NCI-H1436 treated with DMSO at 0.1 percent for 48 hours (cell line): Measurements from ENCODE around the gene RNF145.
"Not testable (repeated sequence)": the region's sequence is repeated elsewhere in the genome, so short reads cannot be mapped to it uniquely, and the experiment has no call there.

Experiments used
- DNase-seq: peaks from one replicate; lab custom pipeline; 2025; lab: John Stamatoyannopoulos, UW

RNF145 gene

GRCh38 chr5:159189310-159189709, 20.0 kb downstream of the RNF145 start:
- no peak for DNase-seq

- no peak for DNase-seq
Observed at GRCh38 chr5:159187719-159188118, 21.6 kb downstream of the RNF145 start.

- no peak for DNase-seq
Observed at GRCh38 chr5:159186319-159186718, 23.0 kb downstream of the RNF145 start.

GRCh38 chr5:159185773-159186172, 23.6 kb downstream of the RNF145 start:
- no peak for DNase-seq

GRCh38 chr5:159184858-159185381, 24.4 kb downstream of the RNF145 start:
- DNase-seq, result no peak

GRCh38 chr5:159184236-159184635, 25.1 kb downstream of the RNF145 start:
- DNase-seq, result no peak

GRCh38 chr5:159183247-159183646, 26.1 kb downstream of the RNF145 start:
- no peak for DNase-seq

- no peak for DNase-seq
Observed at GRCh38 chr5:159182691-159183090, 26.7 kb downstream of the RNF145 start.

- DNase-seq, result no peak
Observed at GRCh38 chr5:159181651-159182050, 27.7 kb downstream of the RNF145 start.

- DNase-seq, result no peak
Observed at GRCh38 chr5:159181152-159181551, 28.2 kb downstream of the RNF145 start.

- no peak for DNase-seq
Observed at GRCh38 chr5:159179529-159180305, 29.6 kb downstream of the RNF145 start.

GRCh38 chr5:159178978-159179377, 30.4 kb downstream of the RNF145 start:
- no peak for DNase-seq

GRCh38 chr5:159175547-159175946, 33.8 kb downstream of the RNF145 start:
- DNase-seq, result no peak

- DNase-seq, result no peak
Observed at GRCh38 chr5:159174511-159175168, 34.7 kb downstream of the RNF145 start.

GRCh38 chr5:159171274-159171673, 38.1 kb downstream of the RNF145 start:
- no peak for DNase-seq

GRCh38 chr5:159170021-159170420, 39.3 kb downstream of the RNF145 start:
- DNase-seq, result no peak

- DNase-seq, result no peak
Observed at GRCh38 chr5:159166416-159166815, 42.9 kb downstream of the RNF145 start.

- no peak for DNase-seq
Observed at GRCh38 chr5:159163701-159164046, 45.7 kb downstream of the RNF145 start.

- no peak for DNase-seq
Observed at GRCh38 chr5:159163027-159163700, 46.2 kb downstream of the RNF145 start.

GRCh38 chr5:159161361-159162214, 47.8 kb downstream of the RNF145 start:
- no peak for DNase-seq

GRCh38 chr5:159158553-159159091, 50.7 kb downstream of the RNF145 start:
- DNase-seq, result not testable (repeated sequence)

GRCh38 chr5:159157552-159157951, 51.8 kb downstream of the RNF145 start:
- DNase-seq, result no peak
